Measurements from ENCODE around the gene PTER.

DNA sequence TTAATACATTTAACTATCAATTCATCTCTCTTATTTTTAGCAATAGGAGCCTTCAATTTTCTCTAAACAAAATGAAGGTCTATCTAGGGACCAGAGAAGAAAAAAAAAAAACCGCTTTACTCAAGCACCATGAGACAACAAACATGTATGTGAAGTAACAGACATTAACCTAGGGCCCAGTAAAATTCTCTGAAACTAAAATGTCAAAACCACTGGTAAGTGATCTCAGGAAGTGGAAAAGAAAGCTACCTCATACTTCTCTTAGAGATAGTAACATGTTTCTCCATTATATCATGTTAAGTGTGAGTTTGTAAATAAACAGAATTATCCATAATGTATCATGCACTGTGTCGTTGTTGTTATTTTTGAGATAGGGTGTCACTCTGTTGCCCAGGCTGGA is 35.4 kb upstream of the PTER start:
- TF ChIP-seq, protein P1, sequence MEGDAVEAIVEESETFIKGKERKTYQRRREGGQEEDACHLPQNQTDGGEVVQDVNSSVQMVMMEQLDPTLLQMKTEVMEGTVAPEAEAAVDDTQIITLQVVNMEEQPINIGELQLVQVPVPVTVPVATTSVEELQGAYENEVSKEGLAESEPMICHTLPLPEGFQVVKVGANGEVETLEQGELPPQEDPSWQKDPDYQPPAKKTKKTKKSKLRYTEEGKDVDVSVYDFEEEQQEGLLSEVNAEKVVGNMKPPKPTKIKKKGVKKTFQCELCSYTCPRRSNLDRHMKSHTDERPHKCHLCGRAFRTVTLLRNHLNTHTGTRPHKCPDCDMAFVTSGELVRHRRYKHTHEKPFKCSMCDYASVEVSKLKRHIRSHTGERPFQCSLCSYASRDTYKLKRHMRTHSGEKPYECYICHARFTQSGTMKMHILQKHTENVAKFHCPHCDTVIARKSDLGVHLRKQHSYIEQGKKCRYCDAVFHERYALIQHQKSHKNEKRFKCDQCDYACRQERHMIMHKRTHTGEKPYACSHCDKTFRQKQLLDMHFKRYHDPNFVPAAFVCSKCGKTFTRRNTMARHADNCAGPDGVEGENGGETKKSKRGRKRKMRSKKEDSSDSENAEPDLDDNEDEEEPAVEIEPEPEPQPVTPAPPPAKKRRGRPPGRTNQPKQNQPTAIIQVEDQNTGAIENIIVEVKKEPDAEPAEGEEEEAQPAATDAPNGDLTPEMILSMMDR (IDR thresholded peaks at IDR 0.05; ENCODE audit: insufficient read depth, low read depth, low read length), result no peak
- no peak for TF ChIP-seq EZH2 (IDR thresholded peaks at IDR 0.05; ENCODE audit: insufficient read depth, low read length)

All from astrocyte (in vitro differentiated cells and primary cell).